Common myeloid progenitor, CD34-positive (primary cell): Measurements from ENCODE around the gene AP3B1.
A peak's percentile ranks its signal among the peaks of the same experiment; 100 is the strongest.

ENCODE experiments used
- CTCF ChIA-PET: fragments of 350-600 bp; sonication (Branson Sonifier 250); formaldehyde crosslinking; loops from one replicate; lab custom pipeline; 2021; ENCODE audit warnings: antibody characterized with exemption; lab: Charles Lee
- POLR2A ChIA-PET: fragments of 350-600 bp; sonication (Branson Sonifier 250); formaldehyde crosslinking; loops from one replicate; lab custom pipeline; 2021; ENCODE audit warnings: antibody characterized with exemption; lab: Charles Lee
- DNase-seq, 3 donors: peaks; one replicate each; pipeline versions ENCODE4 v3.0.0 to v3.0.0-alpha.2; 2013
- H3K27ac ChIP-seq, 2 experiments: 1 replicate in 1 of 2; 2 replicates in 1 of 2; pipeline ENCODE4 v1.7.0; 2013; ENCODE audit warnings: inconsistent platforms in 2 of 2, low read length in 2 of 2, mild to moderate bottlenecking in 2 of 2, low read depth in 1 of 2, moderate library complexity in 1 of 2; ENCODE audit not compliant: severe bottlenecking in 2 of 2, insufficient read depth in 1 of 2, poor library complexity in 1 of 2
- H3K27me3 ChIP-seq, 5 experiments: replicated peaks in 2 of 5; 1 replicate in 3 of 5; 2 replicates in 2 of 5; pipeline versions ENCODE4 v1.6.1 to v1.7.0; 2013; ENCODE audit warnings: low read length in 4 of 5, mild to moderate bottlenecking in 2 of 5, moderate library complexity in 2 of 5, inconsistent platforms in 1 of 5; ENCODE audit not compliant: insufficient read depth in 5 of 5, control insufficient read depth in 4 of 5
- H3K36me3 ChIP-seq, 4 experiments: 1 replicate in 2 of 4; 2 replicates in 2 of 4; pipeline versions ENCODE4 v1.6.1 to v1.7.0; 2013; ENCODE audit warnings: low read length in 3 of 4, control low read depth in 1 of 4, mild to moderate bottlenecking in 1 of 4; ENCODE audit not compliant: control insufficient read depth in 4 of 4, insufficient read depth in 4 of 4
- H3K4me1 ChIP-seq, 4 experiments: 1 replicate in 3 of 4; 2 replicates in 1 of 4; pipeline versions ENCODE4 v1.6.1 to v1.7.1; 2013; ENCODE audit warnings: low read length in 3 of 4, mild to moderate bottlenecking in 3 of 4, control low read depth in 1 of 4, inconsistent platforms in 1 of 4, moderate library complexity in 1 of 4; ENCODE audit not compliant: control insufficient read depth in 4 of 4, insufficient read depth in 4 of 4; ENCODE audit errors: control extremely low read depth in 1 of 4
- H3K4me3 ChIP-seq, 7 experiments: 1 replicate in 4 of 7; 2 replicates in 3 of 7; pipeline versions ENCODE4 v1.5.1 to v1.7.0; 2013; ENCODE audit warnings: mild to moderate bottlenecking in 7 of 7, low read length in 6 of 7, moderate library complexity in 6 of 7, inconsistent platforms in 2 of 7, low read depth in 2 of 7, control low read depth in 1 of 7; ENCODE audit not compliant: insufficient read depth in 4 of 7, control insufficient read depth in 1 of 7; ENCODE audit errors: extremely low read depth in 1 of 7
- H3K9me3 ChIP-seq, 5 experiments: 1 replicate in 4 of 5; 2 replicates in 1 of 5; pipeline versions ENCODE4 v1.6.1 to v1.7.1; 2013; ENCODE audit warnings: low read length in 4 of 5, mild to moderate bottlenecking in 2 of 5, inconsistent platforms in 1 of 5, low read depth in 1 of 5, moderate library complexity in 1 of 5; ENCODE audit not compliant: control insufficient read depth in 4 of 5, insufficient read depth in 2 of 5; ENCODE audit errors: control extremely low read depth in 1 of 5
- whole genome bisulfite sequencing: methylation state at CpG from one replicate; pipeline ENCODE4 v1.1.5; 2013; ENCODE audit not compliant: insufficient coverage; 5-methylcytosine and 5-hydroxymethylcytosine counted together

Gene AP3B1

GRCh38 chr5:77957931-77958521 is 336.5 kb downstream of the AP3B1 start:
- peak in 2 of 3 donors; percentile 52 to 67 for DNase-seq
- CTCF ChIA-PET = interaction anchor here (1.1 to 1.7 kb wide), 5 partner anchors 14 to 92 kb away, joined by 3 to 5 read pairs (median 3); no protein-coding TSS in a partner anchor
- Histone ChIP-seq H3K4me3 (peak overlapping the region in 2 of 7 experiments; percentile 35 to 55), H3K27ac (no peak overlapping the region), H3K27me3 (peaks cover 18 to 71% (median 24%) of the 10 kb centered on the region in 5 experiments), H3K9me3 (peaks cover 0 to 7% (median 0%) of the 10 kb centered on the region in 5 experiments), H3K4me1 (peaks cover 0 to 9% (median 7%) of the 10 kb centered on the region in 4 experiments), H3K36me3 (no peaks in the 10 kb centered on the region)
- WGBS = under 1% methylated on average over 21 of the region's 38 CpGs
- POLR2A ChIA-PET = no interaction called here

DNA sequence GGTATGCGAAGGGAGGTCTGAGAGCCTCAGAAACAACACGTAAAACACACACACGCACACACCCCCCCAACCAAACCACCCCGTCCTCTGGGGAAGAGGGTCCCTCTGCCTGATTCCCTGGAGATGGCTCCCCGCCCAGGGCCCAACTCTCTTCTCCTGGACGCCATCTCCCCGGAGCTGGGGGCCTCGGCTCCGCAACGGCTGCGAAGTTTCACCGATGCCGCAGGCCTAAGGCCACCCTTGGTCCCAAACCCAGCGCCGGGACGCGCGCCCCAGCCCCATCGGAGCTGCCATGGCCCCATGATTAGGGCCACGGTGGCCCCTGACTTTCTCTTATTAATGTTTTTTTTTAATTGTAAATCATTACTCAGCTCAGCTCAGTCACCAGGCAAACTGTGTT is 337.0 kb downstream of the AP3B1 start:
- Histone ChIP-seq H3K4me1 (peaks cover 0 to 9% (median 7%) of the 10 kb centered on the region in 4 experiments), H3K4me3 (peak overlapping the region in 2 of 7 experiments; percentile 35 to 55), H3K9me3 (peaks cover 0 to 7% (median 0%) of the 10 kb centered on the region in 5 experiments), H3K36me3 (no peaks in the 10 kb centered on the region), H3K27me3 (peaks cover 13 to 66% (median 24%) of the 10 kb centered on the region in 5 experiments), H3K27ac (no peak overlapping the region)
- POLR2A ChIA-PET = no interaction called here
- CTCF ChIA-PET = interaction anchor here (1.1 to 1.6 kb wide), 2 partner anchors 81 to 92 kb away, joined by 3 read pairs; no protein-coding TSS in a partner anchor
- DNase-seq = peak in 1 of 3 donors; percentile 47
- 7% methylated on average over 9 of the region's 20 CpGs for WGBS

DNA sequence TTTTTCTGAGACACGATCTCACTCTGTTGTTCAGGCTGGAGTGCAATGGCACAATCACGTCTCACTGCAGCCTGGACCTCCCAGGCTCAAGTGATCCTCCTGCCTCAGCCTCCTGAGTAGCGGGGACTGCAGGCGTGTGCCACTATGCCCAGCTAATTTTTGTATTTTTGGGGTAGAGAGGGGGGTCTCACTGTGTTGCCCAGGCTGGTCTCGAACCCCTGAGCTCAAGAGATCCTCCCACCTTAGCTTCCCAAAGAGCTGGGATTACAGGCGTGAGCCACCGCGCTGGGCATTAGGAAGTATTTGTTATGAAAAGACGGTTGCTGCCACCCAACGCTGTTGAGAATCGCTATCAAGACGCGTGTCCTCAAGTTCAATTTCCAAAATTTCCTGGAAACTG is 337.4 kb downstream of the AP3B1 start:
- POLR2A ChIA-PET = no interaction called here

DNA sequence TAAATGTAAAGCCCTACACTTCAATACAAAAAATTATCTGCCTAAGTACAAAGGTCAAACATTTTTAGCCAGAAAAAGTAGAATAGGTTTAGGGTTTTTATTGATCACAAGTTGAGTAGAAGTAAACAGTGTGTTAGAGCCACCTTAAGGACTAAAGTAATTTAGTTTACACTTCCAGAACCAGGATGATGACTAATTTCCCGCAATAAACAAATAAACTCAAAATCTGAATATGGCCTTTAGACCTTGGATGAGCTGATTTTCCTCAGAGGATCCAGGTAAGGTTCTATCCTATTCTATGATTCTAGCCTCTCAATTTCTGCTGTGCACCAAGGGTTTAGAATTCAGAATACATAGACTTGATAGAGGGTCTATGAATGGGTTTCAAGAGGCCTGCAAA is 338.9 kb downstream of the AP3B1 start:
- peaks cover 0 to 7% (median 0%) of the 10 kb centered on the region in 5 experiments for H3K9me3 ChIP-seq
- CTCF ChIA-PET = interaction anchor here (1.2 to 1.3 kb wide), 2 partner anchors 20 to 87 kb away, joined by 3 to 4 read pairs; no protein-coding TSS in a partner anchor
- POLR2A ChIA-PET = no interaction called here
- H3K4me3 ChIP-seq = no peak overlapping the region
- peaks cover 0 to 9% (median 7%) of the 10 kb centered on the region in 4 experiments for H3K4me1 ChIP-seq
- no peak for DNase-seq
- H3K36me3 ChIP-seq = no peaks in the 10 kb centered on the region
- no peak overlapping the region for H3K27ac ChIP-seq
- H3K27me3 ChIP-seq = peaks cover 8 to 51% (median 24%) of the 10 kb centered on the region in 5 experiments
- 56% methylated on average over 1 of the region's 1 CpG for WGBS

More for the DNA sequence above, 337.4 kb downstream of the AP3B1 start:
- CTCF ChIA-PET = interaction anchor here (1.1 kb wide), 1 partner anchor 91 kb away, joined by 3 read pairs; no protein-coding TSS in a partner anchor
- no peak overlapping the region for H3K27ac ChIP-seq
- peaks cover 0 to 9% (median 7%) of the 10 kb centered on the region in 4 experiments for H3K4me1 ChIP-seq
- DNase-seq = no peak
- no peak overlapping the region for H3K4me3 ChIP-seq
- H3K9me3 ChIP-seq = peaks cover 0 to 7% (median 0%) of the 10 kb centered on the region in 5 experiments
- H3K36me3 ChIP-seq = no peaks in the 10 kb centered on the region
- 27% methylated on average over 5 of the region's 13 CpGs for WGBS
- H3K27me3 ChIP-seq = peaks cover 10 to 62% (median 24%) of the 10 kb centered on the region in 5 experiments

DNA sequence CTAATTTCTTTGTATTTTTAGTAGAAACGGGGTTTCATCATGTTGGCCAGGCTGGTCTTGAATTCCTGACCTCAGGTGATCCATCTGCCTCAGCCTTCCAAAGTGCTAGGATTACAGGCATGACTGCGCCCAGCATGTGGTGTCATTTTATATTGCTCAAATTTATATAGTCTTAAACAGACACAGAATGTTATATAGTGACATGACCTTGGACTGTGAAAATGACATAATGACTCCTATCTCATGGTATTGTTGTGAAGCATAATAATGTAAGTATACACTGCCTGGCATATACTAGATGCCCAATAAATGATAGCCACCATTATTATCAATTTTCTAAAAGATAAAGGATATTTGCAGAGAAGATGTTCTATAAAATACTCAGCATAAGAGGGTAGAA is 341.1 kb downstream of the AP3B1 start:
- no peak overlapping the region for H3K27ac ChIP-seq
- peaks cover 0 to 36% (median 6%) of the 10 kb centered on the region in 5 experiments for H3K27me3 ChIP-seq
- no peaks in the 10 kb centered on the region for H3K36me3 ChIP-seq
- H3K9me3 ChIP-seq = peaks cover 0 to 7% (median 0%) of the 10 kb centered on the region in 5 experiments
- CTCF ChIA-PET = no interaction called here
- DNase-seq = no peak
- no CpG with 5 or more reads among the region's 2 CpGs for WGBS
- no peak overlapping the region for H3K4me3 ChIP-seq
- POLR2A ChIA-PET = no interaction called here
- H3K4me1 ChIP-seq = peaks cover 0 to 9% (median 7%) of the 10 kb centered on the region in 4 experiments

- Histone ChIP-seq H3K36me3 (no peaks in the 10 kb centered on the region), H3K4me1 (peaks cover 0 to 4% (median 3%) of the 10 kb centered on the region in 4 experiments), H3K27me3 (peaks cover 0 to 30% (median 4%) of the 10 kb centered on the region in 5 experiments), H3K9me3 (peaks cover 0 to 7% (median 0%) of the 10 kb centered on the region in 5 experiments), H3K4me3 (no peak overlapping the region), H3K27ac (no peak overlapping the region)
- no peak for DNase-seq
- CTCF ChIA-PET = interaction anchor here (1.2 kb wide), 1 partner anchor 9 kb away, joined by 3 read pairs; no protein-coding TSS in a partner anchor
- POLR2A ChIA-PET = no interaction called here
- WGBS = 75% methylated on average over 1 of the region's 3 CpGs
Observed at GRCh38 chr5:77952636-77953212, 341.8 kb downstream of the AP3B1 start.
